Skin epidermis (tissue), 12 donors: ENCODE data around the gene SFTPB.

Experiments
- H3K27ac ChIP-seq, 21 experiments: fragments of 200-600 bp; sonication (generic) in 11 of 21; one replicate each; pipeline ENCODE4 v1.5.0; 2020; ENCODE audit warnings: mild to moderate bottlenecking in 3 of 21, inconsistent platforms in 2 of 21, moderate library complexity in 2 of 21
- H3K4me3 ChIP-seq, 7 experiments: fragments of 200-600 bp; sonication (generic) in 2 of 7; one replicate each; pipeline ENCODE4 v1.5.0; 2020; ENCODE audit warnings: inconsistent platforms in 2 of 7, mild to moderate bottlenecking in 2 of 7, moderate library complexity in 1 of 7

The SFTPB gene

GRCh38 chr2:85704038-85704437 is 36.0 kb upstream of the SFTPB start:
- Histone ChIP-seq H3K27ac (peak overlapping the region in 3 of 21 experiments; percentile 22 to 62 (median 45)), H3K4me3 (no peak overlapping the region)

- no peak overlapping the region for H3K4me3 ChIP-seq
- H3K27ac ChIP-seq, result peak overlapping the region in 1 of 21 experiments; percentile 20
These were observed 35.3 kb upstream of the SFTPB start for GRCh38 chr2:85703329-85703728.

- Histone ChIP-seq H3K27ac (peak overlapping the region in 1 of 21 experiments; percentile 20), H3K4me3 (no peak overlapping the region)
These were observed 34.8 kb upstream of the SFTPB start for GRCh38 chr2:85702800-85703199.

- Histone ChIP-seq H3K4me3 (no peak overlapping the region), H3K27ac (no peak overlapping the region)
These were observed 34.2 kb upstream of the SFTPB start for GRCh38 chr2:85702172-85702571.

- H3K27ac ChIP-seq, result no peak overlapping the region
These were observed 31.3 kb upstream of the SFTPB start for GRCh38 chr2:85699325-85699724.

GRCh38 chr2:85698880-85699254 is 30.9 kb upstream of the SFTPB start:
- H3K4me3 ChIP-seq, result no peak overlapping the region
- no peak overlapping the region for H3K27ac ChIP-seq

More at GRCh38 chr2:85699325-85699724, 31.3 kb upstream of the SFTPB start:
- no peak overlapping the region for H3K4me3 ChIP-seq

- H3K27ac ChIP-seq, result peak overlapping the region in 1 of 21 experiments; percentile 53
These were observed 30.3 kb upstream of the SFTPB start for GRCh38 chr2:85698184-85698879.

GRCh38 chr2:85697716-85698115 is 29.7 kb upstream of the SFTPB start:
- Histone ChIP-seq H3K4me3 (no peak overlapping the region), H3K27ac (peak overlapping the region in 1 of 21 experiments; percentile 53)

More at GRCh38 chr2:85698184-85698879, 30.3 kb upstream of the SFTPB start:
- H3K4me3 ChIP-seq, result no peak overlapping the region

- Histone ChIP-seq H3K4me3 (no peak overlapping the region), H3K27ac (no peak overlapping the region)
These were observed 29.1 kb upstream of the SFTPB start for GRCh38 chr2:85697096-85697495.

- peak overlapping the region in 1 of 21 experiments; percentile 46 for H3K27ac ChIP-seq
- no peak overlapping the region for H3K4me3 ChIP-seq
These were observed 28.0 kb upstream of the SFTPB start for GRCh38 chr2:85695691-85696668.

GRCh38 chr2:85695121-85695520 is 27.1 kb upstream of the SFTPB start:
- H3K4me3 ChIP-seq, result no peak overlapping the region
- peak overlapping the region in 1 of 21 experiments; percentile 46 for H3K27ac ChIP-seq

- Histone ChIP-seq H3K27ac (peak within 1 kb of the TSS in 2 of 21 experiments; percentile 9 to 46), H3K4me3 (no peak within 1 kb of the TSS)
These were observed 26.3 kb upstream of the SFTPB start, which contains the start of gene GNLY for GRCh38 chr2:85694052-85695025. GNLY (plus strand) TSS chr2:85694358; CDS start chr2:85694419, 61 bp downstream.

- H3K27ac ChIP-seq, result peak overlapping the region in 2 of 21 experiments; percentile 11 to 44
- no peak overlapping the region for H3K4me3 ChIP-seq
These were observed 24.1 kb upstream of the SFTPB start for GRCh38 chr2:85692039-85692645.

GRCh38 chr2:85690932-85691331 is 22.9 kb upstream of the SFTPB start:
- Histone ChIP-seq H3K27ac (no peak overlapping the region), H3K4me3 (no peak overlapping the region)

- Histone ChIP-seq H3K4me3 (no peak overlapping the region), H3K27ac (peak overlapping the region in 1 of 21 experiments; percentile 5)
These were observed 16.8 kb upstream of the SFTPB start for GRCh38 chr2:85684806-85685205.

- no peak overlapping the region for H3K4me3 ChIP-seq
- H3K27ac ChIP-seq, result peak overlapping the region in 1 of 21 experiments; percentile 5
These were observed 16.4 kb upstream of the SFTPB start for GRCh38 chr2:85684380-85684779.

- no peak overlapping the region for H3K4me3 ChIP-seq
- no peak overlapping the region for H3K27ac ChIP-seq
These were observed 14.4 kb upstream of the SFTPB start for GRCh38 chr2:85682378-85682777.

- H3K27ac ChIP-seq, result peak overlapping the region in 2 of 21 experiments; percentile 5 to 14
These were observed 13.8 kb upstream of the SFTPB start for GRCh38 chr2:85681776-85682175.

GRCh38 chr2:85681372-85681763 is 13.4 kb upstream of the SFTPB start:
- H3K27ac ChIP-seq, result peak overlapping the region in 3 of 21 experiments; percentile 5 to 31 (median 14)

More at GRCh38 chr2:85681776-85682175, 13.8 kb upstream of the SFTPB start:
- no peak overlapping the region for H3K4me3 ChIP-seq

More at GRCh38 chr2:85681372-85681763, 13.4 kb upstream of the SFTPB start:
- no peak overlapping the region for H3K4me3 ChIP-seq
